Epithelial cell of esophagus (primary cell): Measurements from ENCODE around the gene AUTS2.

Experiments used
- DNase-seq: peaks from one replicate; pipeline ENCODE4 v3.0.0; 2010; ENCODE audit warnings: low read depth
- H3K4me3 ChIP-seq: 2 replicates; pipeline ENCODE4 v1.5.1; 2011; ENCODE audit warnings: mild to moderate bottlenecking, low read length, control low read depth
- CTCF ChIP-seq: IDR thresholded peaks from 2 replicates; pipeline ENCODE4 v1.5.1; 2011; ENCODE audit warnings: low read depth, mild to moderate bottlenecking, low read length, control low read depth, inconsistent platforms; ENCODE audit not compliant: insufficient read depth; ENCODE audit errors: missing control alignments

AUTS2 gene

GRCh38 chr7:69796416-69796815 lies 198.1 kb downstream of the AUTS2 start:
- no peak for TF ChIP-seq CTCF
- no peak overlapping the region for H3K4me3 ChIP-seq
- no peak for DNase-seq

- DNase-seq = no peak
- H3K4me3 ChIP-seq = no peak overlapping the region
- TF ChIP-seq CTCF = no peak
Measured at GRCh38 chr7:69799048-69799697, 200.9 kb downstream of the AUTS2 start.

DNA sequence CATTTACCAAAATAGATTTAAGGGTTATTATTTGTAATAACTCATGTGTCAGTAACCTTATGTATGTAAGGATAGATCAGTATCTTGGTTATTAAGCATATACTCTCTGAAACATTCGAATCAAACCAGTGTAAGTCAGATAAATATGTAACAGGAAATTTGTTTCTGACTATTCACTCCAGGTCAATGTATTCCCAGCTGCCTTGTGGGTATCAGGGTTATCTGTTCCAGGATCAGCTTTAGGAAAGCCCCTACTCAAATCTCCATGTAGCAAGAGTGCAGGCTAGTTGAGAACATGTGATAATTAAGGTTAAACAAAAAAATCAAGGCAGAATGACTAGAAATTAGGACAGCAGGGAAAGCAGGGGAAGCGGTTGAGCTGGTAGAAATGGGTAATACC lies 201.7 kb downstream of the AUTS2 start:
- TF ChIP-seq CTCF = no peak
- DNase-seq = no peak
- no peak overlapping the region for H3K4me3 ChIP-seq

DNA sequence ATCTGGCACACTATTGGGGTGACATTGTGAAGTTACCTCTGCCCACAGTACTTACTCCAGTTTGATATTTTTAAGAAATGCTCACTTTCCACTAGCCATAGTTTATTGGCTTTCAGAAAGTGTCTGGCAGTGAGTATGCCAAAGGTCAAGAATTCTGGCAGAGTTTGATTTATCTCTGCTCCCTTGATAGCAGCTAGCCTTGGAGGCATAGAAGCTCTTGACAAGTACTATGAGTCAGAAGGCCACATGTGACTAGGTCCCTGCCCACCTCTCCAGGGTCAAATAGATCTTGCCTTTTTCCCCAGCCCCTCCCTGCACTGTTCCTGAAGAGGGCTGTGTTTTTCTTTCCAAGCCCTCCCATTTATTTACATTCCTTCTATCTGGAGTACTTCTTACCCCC lies 202.2 kb downstream of the AUTS2 start:
- no peak for TF ChIP-seq CTCF
- no peak overlapping the region for H3K4me3 ChIP-seq
- DNase-seq = no peak

DNA sequence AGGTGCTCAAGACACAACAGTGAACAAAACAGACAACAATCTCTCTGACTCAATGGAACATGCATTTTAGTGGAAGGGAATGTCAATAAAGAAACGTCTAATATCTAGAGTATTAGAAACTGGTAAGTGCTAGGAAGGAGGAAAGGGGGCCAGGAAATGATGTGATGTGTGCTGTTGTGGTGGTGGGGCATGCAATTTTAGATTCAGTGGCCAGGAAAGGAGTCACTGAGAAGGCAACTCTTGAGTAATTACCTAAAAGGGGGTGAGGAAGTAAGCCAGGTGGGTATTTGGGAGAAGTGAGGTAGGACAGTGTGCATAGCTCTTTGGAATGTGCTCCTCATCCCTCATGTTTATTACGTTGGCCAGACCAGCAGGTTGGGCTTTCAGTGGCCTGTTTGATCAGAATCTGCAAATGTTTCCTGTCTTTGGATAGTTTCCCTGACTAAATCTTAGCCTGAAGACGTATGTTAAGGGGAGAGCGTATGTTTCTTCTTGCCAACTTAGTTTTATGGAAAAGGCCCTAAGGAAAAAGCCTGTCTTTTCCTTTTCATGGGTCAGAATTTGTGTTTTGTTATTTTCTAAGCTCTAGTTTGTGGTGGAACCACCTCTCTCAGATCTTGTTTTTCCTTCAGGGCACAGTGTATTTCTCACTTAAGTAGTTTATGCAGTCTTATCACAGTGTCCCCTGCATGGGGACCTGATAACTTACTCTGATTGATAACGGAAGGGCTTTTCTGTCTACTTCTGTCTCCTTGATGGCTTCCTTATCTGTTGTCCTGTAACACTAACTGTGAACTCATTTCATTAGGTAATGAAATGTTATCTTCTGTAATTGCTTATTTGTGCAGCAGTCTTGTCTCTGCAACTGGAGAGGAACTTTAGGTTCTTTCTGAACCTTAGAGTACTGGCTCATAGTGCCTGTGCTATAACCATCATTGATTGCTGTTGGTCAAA lies 203.7 kb downstream of the AUTS2 start:
- no peak for TF ChIP-seq CTCF
- H3K4me3 ChIP-seq = no peak overlapping the region
- no peak for DNase-seq

- DNase-seq = no peak
Measured at GRCh38 chr7:69803699-69804516, 205.6 kb downstream of the AUTS2 start.

More at GRCh38 chr7:69803699-69804516, 205.6 kb downstream of the AUTS2 start:
- no peak overlapping the region for H3K4me3 ChIP-seq
- TF ChIP-seq CTCF = no peak
